ENCODE measurements around the gene ADPRM. TPM values are rescaled to one million over a fixed set of nuclear protein-coding genes. Genes with fewer than 3 reads are reported as not detected.
"Not testable (repeated sequence)": the region's sequence is repeated elsewhere in the genome, so short reads cannot be mapped to it uniquely, and the experiment has no call there.

ADPRM gene, protein sequence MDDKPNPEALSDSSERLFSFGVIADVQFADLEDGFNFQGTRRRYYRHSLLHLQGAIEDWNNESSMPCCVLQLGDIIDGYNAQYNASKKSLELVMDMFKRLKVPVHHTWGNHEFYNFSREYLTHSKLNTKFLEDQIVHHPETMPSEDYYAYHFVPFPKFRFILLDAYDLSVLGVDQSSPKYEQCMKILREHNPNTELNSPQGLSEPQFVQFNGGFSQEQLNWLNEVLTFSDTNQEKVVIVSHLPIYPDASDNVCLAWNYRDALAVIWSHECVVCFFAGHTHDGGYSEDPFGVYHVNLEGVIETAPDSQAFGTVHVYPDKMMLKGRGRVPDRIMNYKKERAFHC
- total RNA-seq = 6.8 TPM
- long read RNA-seq, transcript ADPRM-202 (4 exons, 1,277 nt) = minor isoform, 7 of 25 reads
- long read RNA-seq, transcript ADPRM-201 (4 exons, 1,209 nt) = major isoform, 14 of 25 reads
- long read RNA-seq, partial matches to known transcripts = 0 of 25 reads
- long read RNA-seq, other reads (novel, unspliced or antisense) = 4 of 25 reads

DNA sequence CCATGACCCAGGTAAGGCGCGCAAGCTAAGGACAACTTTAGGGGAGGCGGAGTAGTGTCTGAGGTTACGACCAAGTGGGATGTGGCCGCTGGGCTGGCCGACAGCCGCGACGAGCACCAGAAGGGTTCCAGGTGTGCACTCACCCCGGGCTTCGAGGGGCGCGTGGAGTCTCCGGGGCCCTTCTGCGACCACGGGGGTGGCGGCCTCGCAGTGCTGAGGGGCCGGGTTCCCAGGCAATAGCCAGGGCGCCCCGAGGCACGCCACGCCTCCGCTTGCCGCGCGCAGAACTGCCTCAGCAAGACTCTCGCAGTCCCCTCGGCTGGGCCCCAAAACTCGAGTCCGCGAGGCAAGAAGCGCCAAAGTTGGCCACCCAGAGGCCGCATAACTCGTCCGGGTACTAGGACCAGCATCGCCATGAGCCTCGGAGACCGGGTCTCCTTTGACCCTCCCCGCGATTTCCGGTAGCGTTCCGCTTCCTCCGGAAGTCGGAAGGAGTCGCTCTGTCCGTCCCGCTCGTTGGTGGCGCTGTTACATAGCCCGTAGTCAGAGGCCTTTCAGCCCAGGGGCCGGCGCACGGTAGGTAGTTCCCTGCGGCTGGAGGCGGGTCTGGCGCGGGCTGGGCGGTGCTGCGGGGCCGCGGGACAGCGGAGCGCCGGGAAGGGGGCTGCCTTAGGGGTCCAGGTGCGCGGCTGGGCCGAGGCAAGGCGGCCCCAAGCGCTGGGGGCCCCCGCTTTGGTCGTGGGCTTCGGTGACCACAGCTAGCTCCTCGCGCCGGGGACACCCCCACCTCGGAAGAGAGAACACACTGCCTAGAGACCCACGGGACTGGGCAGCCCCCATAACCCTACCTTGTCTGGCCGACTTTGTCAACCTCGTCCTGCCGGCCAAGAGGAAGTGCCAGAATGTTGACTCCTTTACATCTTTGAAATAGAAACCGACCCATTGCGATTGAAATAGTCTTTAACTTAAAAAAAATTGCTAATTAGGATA lies at the start of gene ADPRM, which contains the start of gene SCO1:
Gene ADPRM, plus strand, starts transcription at position 503 of the 990 bp plus-strand sequence. CDS start 7,333 bp downstream, outside the sequence.
Gene SCO1, minus strand, starts transcription at position 442 of the 990 bp plus-strand sequence. Its CDS starts 26 bp downstream, at position 416.
- DNase-seq (ENCODE audit: low spot score) = peak; percentile 98

DNA sequence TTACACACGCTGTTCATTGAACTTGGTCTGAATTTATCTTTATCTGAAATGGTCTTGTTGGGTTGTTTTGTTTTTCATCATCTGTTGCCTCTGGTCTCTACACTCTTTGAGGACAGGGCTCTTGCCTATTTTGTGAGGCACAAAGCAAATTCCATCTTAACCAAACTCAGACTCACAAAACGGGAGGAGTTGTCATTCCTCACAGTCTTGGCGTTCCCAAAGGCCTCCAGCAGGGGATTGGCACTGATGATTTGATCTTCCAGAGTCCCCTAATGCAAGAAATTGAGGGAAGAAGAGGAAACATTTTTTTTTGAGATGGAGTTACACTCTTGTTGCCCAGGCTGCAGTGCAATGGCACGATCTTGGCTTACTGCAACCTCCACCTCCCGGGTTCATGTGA lies 49.0 kb upstream of the ADPRM start:
- no peak for DNase-seq (ENCODE audit: low spot score)

DNA sequence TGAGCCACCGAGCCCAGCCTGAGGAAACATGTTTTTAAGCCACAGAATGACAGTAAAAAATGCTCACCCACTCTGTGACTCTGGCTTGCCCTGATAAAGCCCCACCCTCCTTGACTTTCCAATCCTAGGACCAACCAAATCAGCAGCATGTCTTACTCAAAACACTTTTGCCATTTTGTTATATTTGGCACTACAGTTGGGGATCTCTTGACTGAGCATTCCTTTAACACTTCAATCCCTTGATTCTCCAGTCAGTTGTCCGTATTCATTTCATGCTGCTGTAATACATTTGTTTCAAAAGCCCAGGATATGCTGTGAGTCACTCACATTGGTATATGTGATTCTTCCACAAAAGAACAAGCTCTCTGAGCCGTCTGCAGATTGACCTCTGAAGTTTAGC lies 48.4 kb upstream of the ADPRM start:
- DNase-seq (ENCODE audit: low spot score) = no peak

DNA sequence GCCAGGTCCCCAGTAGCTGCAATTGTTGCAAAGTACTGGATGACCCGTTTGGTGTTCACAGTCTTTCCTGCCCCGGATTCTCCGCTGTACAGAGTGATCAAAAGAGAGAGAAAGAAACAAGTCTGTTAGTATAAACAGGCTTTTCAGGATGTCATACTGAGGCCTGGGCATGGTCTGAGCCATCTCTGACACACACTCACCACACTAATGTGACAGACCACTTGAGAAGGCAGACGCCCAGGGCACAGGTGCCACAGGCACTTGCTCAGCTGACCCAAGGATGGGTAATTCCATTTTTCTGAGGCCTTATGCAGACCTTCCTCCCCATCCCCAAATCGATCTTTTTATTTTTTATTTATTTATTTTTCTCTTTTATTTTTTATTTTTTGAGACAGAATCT lies 47.8 kb upstream of the ADPRM start:
- DNase-seq (ENCODE audit: low spot score) = no peak

DNA sequence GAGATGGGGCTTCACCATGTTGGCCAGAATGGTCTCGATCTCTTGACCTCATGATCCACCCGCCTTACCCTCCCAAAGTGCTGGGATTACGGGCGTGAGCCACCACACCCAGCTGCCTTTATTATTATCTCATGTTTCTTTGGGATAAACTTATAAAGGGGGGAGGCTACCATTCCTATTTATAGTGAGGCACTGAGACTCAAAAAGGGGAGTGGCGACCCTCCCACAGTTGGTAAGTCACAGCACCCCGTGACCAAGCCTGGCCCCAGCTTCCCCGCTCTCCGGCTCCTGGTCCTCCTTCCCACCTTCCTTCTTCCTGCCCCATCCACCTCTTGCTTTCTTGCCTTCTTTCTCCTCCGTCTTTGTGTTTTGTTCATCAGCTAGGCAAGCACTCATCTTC lies 45.5 kb upstream of the ADPRM start:
- no peak for DNase-seq (ENCODE audit: low spot score)

- DNase-seq (ENCODE audit: low spot score) = no peak
Observed at GRCh38 chr17:10652984-10653659, 44.3 kb upstream of the ADPRM start.

DNA sequence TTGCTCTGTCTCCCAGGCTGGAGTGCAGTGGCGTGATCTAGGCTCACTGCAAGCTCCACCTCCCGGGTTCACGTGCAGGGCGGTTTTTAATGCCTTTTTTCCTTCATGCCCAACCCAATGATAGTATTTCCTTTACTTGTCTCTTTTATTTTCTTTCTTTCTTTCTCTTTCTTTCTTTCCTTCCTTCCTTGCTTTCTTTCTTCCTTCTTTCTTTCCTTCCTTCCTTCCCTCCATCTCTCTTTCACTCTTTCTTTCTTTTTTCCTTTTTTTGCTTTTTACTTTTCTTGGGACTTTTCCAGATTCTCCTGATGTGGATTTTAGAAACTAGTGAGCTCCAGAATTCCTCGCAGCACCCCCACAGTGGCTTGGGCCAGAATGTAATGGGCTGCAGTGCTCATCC lies 43.4 kb upstream of the ADPRM start:
- no peak for DNase-seq (ENCODE audit: low spot score)

DNA sequence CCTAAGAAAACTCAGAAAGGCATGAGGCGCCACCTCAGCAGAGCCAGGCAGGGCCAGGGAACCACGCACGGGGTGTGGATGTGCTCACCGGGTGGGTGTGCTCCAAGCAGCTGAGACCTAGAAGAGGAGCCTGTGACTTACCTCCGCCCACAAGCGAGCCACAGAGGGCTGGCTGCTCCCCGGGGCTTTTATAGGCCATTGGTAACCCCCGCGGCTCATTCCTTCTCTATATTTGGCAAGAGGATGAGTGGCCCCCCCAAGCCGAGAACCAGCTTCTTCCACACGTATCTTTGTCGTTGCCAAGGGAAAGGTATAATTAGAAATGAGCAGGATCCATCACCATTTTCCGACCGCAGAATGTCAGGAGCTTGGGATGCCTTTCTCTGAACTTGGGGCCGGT lies 40.2 kb upstream of the ADPRM start, which contains the start of gene MYH3:
Gene MYH3, minus strand, starts transcription at position 162 of the 400 bp plus-strand sequence. CDS start 2,245 bp downstream, outside the sequence.
- peak; percentile 78 for DNase-seq (ENCODE audit: low spot score)

GRCh38 chr17:10657879-10658278 lies 39.5 kb upstream of the ADPRM start:
- peak; percentile 49 for DNase-seq (ENCODE audit: low spot score)

GRCh38 chr17:10661437-10661836 lies 36.0 kb upstream of the ADPRM start:
- peak; percentile 53 for DNase-seq (ENCODE audit: low spot score)

GRCh38 chr17:10663231-10663630 lies 34.2 kb upstream of the ADPRM start:
- DNase-seq (ENCODE audit: low spot score) = peak; percentile 26

- no peak for DNase-seq (ENCODE audit: low spot score)
Observed at GRCh38 chr17:10664571-10664970, 32.8 kb upstream of the ADPRM start.

- no peak for DNase-seq (ENCODE audit: low spot score)
Observed at GRCh38 chr17:10666906-10667305, 30.5 kb upstream of the ADPRM start.

DNA sequence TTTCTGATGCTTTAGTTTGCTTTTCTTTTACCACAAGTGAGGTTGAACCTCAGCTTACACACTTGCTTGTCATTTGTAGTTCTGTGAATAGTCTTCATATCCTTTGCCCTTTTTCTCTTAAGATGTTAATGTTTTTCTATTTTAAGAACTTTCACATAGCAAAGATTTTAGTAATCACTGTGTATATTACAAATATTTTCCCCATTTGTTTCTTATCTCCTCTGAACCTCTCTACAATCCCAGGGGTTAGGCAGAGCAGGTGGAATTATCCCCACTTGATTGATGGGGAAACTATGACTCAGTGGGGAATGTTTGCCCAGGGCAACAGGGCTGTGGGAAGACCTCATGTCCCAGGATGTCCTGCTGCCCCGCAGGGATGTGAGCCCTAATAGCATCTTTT lies 28.6 kb upstream of the ADPRM start:
- DNase-seq (ENCODE audit: low spot score) = no peak

- DNase-seq (ENCODE audit: low spot score) = no peak
Observed at GRCh38 chr17:10673312-10673711, 24.1 kb upstream of the ADPRM start.

GRCh38 chr17:10674704-10675103 lies 22.7 kb upstream of the ADPRM start:
- DNase-seq (ENCODE audit: low spot score) = no peak

DNA sequence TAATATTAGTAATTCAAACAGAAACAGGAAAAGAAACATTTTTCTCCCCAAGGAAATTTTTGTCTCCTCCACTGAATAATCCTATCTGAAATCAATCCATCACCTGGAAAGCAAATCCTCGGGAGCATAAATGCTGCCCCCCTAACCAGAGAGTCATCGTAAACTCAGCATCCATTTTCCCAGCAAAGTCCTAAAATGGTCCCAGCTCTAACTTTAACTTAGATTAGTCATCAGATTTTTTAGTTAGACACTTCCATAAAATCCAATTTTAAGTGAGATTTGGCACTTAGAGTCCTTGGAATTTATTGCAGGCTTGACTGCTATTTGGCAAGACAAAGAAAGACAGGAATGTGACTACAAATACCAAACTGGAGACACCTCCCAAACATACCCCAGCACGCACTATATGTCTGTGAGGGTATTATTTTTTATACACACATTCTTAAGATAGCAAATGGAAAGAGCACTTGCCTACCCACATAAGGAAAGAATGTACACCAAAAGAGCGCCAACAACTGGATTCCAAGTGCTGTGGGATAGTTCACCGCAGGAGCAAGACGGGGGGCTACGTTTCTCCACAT lies 15.4 kb upstream of the ADPRM start:
- DNase-seq (ENCODE audit: low spot score) = no peak

- no peak for DNase-seq (ENCODE audit: low spot score)
Observed at GRCh38 chr17:10683853-10684252, 13.5 kb upstream of the ADPRM start.

DNA sequence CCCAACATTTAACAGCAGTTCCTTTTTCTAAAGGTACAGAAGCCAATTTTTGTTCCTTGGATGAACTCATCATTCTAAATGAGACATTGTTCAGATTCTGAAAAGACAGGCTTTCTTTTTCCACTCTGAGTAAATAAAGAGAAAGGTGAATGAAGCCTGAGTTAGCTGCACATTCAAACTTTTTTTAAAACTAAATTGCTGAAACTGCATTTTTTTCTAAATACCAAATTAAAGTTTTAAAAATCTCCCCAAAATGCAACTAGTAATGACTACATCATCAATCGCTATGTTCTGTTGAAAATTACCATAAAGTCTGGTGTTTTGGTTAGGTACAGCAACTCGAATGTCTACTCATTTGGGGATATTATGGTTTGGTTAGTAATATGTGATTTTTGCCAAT lies 9.9 kb upstream of the ADPRM start:
- no peak for DNase-seq (ENCODE audit: low spot score)

DNA sequence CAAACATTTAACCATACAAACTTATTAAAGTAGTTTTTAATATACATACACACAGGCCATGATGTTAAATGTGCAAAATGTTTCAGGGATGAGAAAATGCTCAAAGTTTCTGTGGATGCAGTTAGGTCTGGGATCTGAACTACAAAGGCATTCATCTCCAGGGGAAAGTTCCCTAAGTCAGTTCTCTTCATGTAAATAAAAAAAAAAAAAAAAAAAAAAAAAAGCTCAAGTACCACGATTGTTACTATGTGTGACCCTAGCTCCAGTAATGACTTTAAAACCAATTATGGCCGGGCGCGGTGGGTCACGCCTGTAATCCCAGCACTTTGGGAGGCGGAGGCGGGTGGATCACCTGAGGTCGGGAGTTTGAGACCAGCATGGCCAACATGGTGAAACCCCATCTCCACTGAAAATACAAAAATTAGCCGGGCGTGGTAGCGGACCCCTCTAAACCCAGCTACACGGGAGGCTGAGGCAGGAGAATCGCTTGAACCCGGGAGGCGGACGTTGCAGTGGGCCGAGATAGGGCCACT lies 1.5 kb upstream of the ADPRM start:
- not testable (repeated sequence) for DNase-seq (ENCODE audit: low spot score)
